ENCODE measurements around the gene RIMS1. TPM values are rescaled to one million over a fixed set of nuclear protein-coding genes. Genes with fewer than 3 reads are reported as not detected.
A peak's percentile ranks its signal among the peaks of the same experiment; 100 is the strongest.

Gene RIMS1
- total RNA-seq, 4 donors from 2014 or later, result 0.17 to 0.89 (median 0.44) TPM

DNA sequence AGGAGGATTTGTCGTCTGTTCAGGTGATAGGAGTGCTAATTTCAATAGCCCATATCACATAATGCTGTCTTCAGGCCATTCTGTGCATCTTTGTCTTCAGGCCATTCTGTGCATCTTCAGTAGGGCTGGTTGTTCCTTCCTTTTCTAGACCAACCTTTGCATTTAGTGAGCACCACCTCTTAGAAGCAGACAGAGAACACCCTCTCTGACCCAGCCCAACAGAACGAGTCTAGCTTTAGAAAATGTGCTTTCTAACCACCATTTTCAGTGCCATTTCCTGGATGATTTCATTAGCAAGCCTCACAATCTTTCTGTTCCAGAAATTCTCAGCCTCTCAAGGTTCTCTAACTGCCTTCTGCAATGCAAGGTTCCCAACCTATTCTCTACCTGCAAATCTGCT is 520.2 kb downstream of the RIMS1 start:
- no peaks in the 10 kb centered on the region for H3K4me1 ChIP-seq
- no peak overlapping the region for H3K4me3 ChIP-seq (replicated peaks in 1 of 3)
- H3K36me3 ChIP-seq, result no peaks in the 10 kb centered on the region
- no peak overlapping the region for H3K27ac ChIP-seq
- no peaks in the 10 kb centered on the region for H3K9me3 ChIP-seq
- no peak for TF ChIP-seq POLR2A (IDR thresholded peaks at IDR 0.05)
- TF ChIP-seq, protein P1, sequence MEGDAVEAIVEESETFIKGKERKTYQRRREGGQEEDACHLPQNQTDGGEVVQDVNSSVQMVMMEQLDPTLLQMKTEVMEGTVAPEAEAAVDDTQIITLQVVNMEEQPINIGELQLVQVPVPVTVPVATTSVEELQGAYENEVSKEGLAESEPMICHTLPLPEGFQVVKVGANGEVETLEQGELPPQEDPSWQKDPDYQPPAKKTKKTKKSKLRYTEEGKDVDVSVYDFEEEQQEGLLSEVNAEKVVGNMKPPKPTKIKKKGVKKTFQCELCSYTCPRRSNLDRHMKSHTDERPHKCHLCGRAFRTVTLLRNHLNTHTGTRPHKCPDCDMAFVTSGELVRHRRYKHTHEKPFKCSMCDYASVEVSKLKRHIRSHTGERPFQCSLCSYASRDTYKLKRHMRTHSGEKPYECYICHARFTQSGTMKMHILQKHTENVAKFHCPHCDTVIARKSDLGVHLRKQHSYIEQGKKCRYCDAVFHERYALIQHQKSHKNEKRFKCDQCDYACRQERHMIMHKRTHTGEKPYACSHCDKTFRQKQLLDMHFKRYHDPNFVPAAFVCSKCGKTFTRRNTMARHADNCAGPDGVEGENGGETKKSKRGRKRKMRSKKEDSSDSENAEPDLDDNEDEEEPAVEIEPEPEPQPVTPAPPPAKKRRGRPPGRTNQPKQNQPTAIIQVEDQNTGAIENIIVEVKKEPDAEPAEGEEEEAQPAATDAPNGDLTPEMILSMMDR (IDR thresholded peaks at IDR 0.05), result no peak
- DNase-seq, result no peak
- WGBS, 2 donors, result 76 to 77% methylated on average over 2 of the region's 2 CpGs
- no peaks in the 10 kb centered on the region for H3K27me3 ChIP-seq
- intact Hi-C loops (cut with DNase I), result no loop called here

DNA sequence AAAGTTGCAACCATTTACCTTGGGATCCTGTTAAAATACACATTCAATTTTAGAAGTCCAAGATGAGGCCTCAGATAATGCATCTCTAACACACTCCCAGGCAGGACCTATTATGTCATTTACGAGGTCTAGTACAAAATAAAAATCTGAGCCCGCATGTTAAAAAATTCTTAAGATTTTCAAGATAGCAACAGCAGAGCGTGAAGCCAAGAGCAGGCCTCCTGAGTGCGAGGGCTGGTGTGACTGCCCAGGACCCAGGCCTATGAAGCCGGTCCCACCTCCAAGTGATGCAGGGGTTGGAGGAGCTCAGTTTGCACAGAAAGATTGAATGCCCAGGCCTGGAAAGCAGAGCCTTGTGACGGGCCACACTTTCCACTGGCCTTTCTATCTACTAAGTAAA is 524.4 kb downstream of the RIMS1 start:
- H3K9me3 ChIP-seq, result no peaks in the 10 kb centered on the region

DNA sequence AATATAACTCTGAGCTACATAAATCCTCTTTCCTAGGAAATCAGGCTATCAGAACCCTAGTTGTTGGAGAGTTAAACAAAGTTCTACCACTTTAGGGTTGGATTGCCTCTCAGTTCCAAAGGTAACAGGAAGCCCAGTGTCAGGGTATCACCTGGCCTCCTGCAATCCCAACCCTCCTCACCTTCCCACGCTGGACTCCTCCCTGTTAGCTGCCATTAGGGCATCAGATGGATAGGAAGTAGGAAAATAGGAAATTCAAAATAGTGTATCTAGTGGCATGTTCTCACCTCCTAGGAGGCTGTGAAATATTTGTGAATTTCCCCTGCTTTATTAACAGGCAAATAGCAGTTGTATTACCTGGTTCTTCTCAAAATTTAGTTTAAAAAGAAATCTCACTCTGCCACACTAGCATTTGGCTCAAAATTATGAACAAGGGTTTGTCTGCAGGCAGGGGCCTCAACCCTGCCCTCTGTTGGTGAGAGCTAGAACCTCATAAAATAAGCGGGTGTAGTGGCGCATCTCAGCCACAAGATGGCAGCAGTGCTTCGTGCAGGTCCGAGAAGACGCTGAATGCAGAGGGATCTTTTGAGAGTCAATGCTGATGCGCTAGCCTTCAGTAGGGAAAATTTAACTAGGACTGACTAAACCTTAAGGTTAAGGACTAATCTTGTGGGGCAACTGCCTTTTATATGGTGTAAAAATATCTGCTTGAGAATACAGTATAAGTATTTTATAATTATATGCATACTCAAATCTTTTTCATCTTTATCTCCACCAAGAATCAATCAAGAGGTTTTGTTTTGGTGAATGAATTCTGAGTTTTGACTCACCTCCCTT is 525.7 kb downstream of the RIMS1 start:
- no peak for TF ChIP-seq POLR2A (IDR thresholded peaks at IDR 0.05)
- TF ChIP-seq, protein P1 (IDR thresholded peaks at IDR 0.05), result peak; percentile 100
- peak; percentile 57 to 67 for DNase-seq
- Histone ChIP-seq H3K27ac (no peak overlapping the region), H3K36me3 (no peaks in the 10 kb centered on the region), H3K9me3 (no peaks in the 10 kb centered on the region), H3K4me3 (replicated peaks in 1 of 3) (no peak overlapping the region), H3K4me1 (no peaks in the 10 kb centered on the region), H3K27me3 (no peaks in the 10 kb centered on the region)
- 5 to 9% methylated on average over 7 of the region's 7 CpGs for WGBS, 2 donors
- intact Hi-C loops (cut with DNase I), result loop anchor here (5.0 to 10.0 kb wide), 2 partner anchors 720 to 763 kb away; no protein-coding TSS in a partner anchor

More for the DNA sequence above, 524.4 kb downstream of the RIMS1 start:
- Histone ChIP-seq H3K4me1 (no peaks in the 10 kb centered on the region), H3K4me3 (replicated peaks in 1 of 3) (no peak overlapping the region), H3K27me3 (no peaks in the 10 kb centered on the region), H3K27ac (no peak overlapping the region), H3K36me3 (no peaks in the 10 kb centered on the region)
- TF ChIP-seq POLR2A (IDR thresholded peaks at IDR 0.05), result no peak
- TF ChIP-seq, protein P1 (IDR thresholded peaks at IDR 0.05), result no peak
- intact Hi-C loops (cut with DNase I), result loop anchor here (5.0 to 10.0 kb wide), 2 partner anchors 722 to 764 kb away; no protein-coding TSS in a partner anchor
- no peak for DNase-seq
- WGBS, 2 donors, result 74 to 76% methylated on average over 6 of the region's 6 CpGs

DNA sequence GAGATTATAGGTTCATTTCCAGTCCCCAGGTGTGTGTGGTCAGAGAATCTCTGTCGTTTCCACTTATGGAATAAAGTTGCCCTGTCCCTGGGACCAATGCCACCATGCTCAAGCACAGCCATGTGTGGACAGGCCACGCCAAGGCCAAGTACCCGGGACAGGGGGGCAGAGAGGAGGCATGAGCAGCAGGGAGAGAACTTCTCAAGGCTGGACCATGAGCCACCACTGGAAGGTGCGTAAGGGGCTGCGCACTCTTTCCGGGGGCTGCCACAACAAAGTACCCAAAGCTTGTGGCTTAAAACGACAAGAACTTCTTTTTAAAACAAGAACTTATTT is 526.3 kb downstream of the RIMS1 start:
- TF ChIP-seq POLR2A (IDR thresholded peaks at IDR 0.05), result no peak
- TF ChIP-seq, protein P1 (IDR thresholded peaks at IDR 0.05), result no peak
- 70 to 72% methylated on average over 7 of the region's 7 CpGs for WGBS, 2 donors
- intact Hi-C loops (cut with DNase I), result loop anchor here (5.0 to 10.0 kb wide), 2 partner anchors 720 to 762 kb away; no protein-coding TSS in a partner anchor

DNA sequence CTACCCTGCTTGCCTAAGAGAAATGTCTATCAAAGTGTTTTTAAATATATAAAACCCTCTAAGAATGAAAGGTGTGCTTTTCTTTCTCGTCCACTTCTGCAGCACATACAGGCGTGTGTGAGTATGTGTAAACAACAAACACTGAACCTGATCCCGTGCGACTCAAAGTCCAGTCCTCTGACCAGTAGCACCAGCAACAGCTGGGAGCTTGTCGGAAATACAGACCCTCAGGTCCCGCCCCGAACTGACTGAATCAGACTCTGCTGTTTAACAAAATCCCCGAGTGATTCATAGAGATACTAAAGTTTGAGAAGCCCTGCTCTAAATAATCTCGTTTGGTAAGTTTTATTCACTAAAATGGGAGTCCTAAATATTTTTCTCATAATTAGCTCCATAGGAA is 527.5 kb downstream of the RIMS1 start:
- no peaks in the 10 kb centered on the region for H3K27me3 ChIP-seq
- DNase-seq, result no peak
- 85 to 88% methylated on average over 9 of the region's 9 CpGs for WGBS, 2 donors
- H3K36me3 ChIP-seq, result no peaks in the 10 kb centered on the region
- no peak overlapping the region for H3K4me3 ChIP-seq (replicated peaks in 1 of 3)
- H3K27ac ChIP-seq, result no peak overlapping the region
- TF ChIP-seq, protein P1 (IDR thresholded peaks at IDR 0.05), result no peak
- TF ChIP-seq POLR2A (IDR thresholded peaks at IDR 0.05), result no peak
- H3K4me1 ChIP-seq, result no peaks in the 10 kb centered on the region
- H3K9me3 ChIP-seq, result no peaks in the 10 kb centered on the region
- intact Hi-C loops (cut with DNase I), result loop anchor here (5.0 to 10.0 kb wide), 2 partner anchors 718 to 761 kb away; no protein-coding TSS in a partner anchor

More for the DNA sequence above, 526.3 kb downstream of the RIMS1 start:
- Histone ChIP-seq H3K4me1 (no peaks in the 10 kb centered on the region), H3K9me3 (no peaks in the 10 kb centered on the region), H3K4me3 (replicated peaks in 1 of 3) (no peak overlapping the region), H3K27ac (no peak overlapping the region), H3K36me3 (no peaks in the 10 kb centered on the region), H3K27me3 (no peaks in the 10 kb centered on the region)
- peak in 1 of 2 donors; percentile 12 for DNase-seq
